Measurements from ENCODE around the gene KCNK3. TPM values are rescaled to one million over a fixed set of nuclear protein-coding genes. Genes with fewer than 3 reads are reported as not detected.

Gene KCNK3
- under 0.01 TPM in 1 of 2 replicates, not detected in the other for total RNA-seq

DNA sequence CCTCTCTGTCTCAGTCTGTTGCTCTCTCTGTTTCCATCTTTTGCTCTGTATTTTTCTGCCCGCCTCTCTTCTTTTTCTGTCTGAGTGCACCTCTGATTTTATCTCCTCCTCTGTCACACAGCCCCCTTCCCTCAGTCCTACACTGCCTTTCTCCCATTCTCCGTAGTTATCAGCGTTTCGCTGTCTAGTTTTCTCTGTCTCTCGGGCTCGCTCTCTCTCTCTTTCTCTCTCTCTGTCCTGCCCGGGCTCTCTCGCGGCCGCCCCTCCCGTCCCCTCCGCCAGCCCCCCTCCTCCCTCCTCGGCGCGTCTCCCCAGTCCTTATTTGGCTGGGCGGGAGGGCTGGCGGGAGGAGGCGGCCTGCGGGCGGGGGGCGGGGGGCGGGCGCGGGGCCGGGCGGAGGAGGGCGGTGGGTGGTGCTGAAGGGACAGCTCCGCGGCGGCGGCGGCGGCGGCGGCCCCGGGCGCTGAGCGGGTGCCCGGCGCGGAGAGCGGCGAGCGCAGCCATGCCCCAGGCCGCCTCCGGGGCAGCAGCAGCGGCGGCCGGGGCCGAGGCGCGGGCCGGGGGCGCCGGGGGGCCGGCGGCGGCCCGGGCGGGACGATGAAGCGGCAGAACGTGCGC lies at the start of gene KCNK3:
Gene KCNK3 (plus strand): TSS at position 444 of the 618 bp plus-strand sequence. CDS start 154 bp downstream, at position 598.

DNA sequence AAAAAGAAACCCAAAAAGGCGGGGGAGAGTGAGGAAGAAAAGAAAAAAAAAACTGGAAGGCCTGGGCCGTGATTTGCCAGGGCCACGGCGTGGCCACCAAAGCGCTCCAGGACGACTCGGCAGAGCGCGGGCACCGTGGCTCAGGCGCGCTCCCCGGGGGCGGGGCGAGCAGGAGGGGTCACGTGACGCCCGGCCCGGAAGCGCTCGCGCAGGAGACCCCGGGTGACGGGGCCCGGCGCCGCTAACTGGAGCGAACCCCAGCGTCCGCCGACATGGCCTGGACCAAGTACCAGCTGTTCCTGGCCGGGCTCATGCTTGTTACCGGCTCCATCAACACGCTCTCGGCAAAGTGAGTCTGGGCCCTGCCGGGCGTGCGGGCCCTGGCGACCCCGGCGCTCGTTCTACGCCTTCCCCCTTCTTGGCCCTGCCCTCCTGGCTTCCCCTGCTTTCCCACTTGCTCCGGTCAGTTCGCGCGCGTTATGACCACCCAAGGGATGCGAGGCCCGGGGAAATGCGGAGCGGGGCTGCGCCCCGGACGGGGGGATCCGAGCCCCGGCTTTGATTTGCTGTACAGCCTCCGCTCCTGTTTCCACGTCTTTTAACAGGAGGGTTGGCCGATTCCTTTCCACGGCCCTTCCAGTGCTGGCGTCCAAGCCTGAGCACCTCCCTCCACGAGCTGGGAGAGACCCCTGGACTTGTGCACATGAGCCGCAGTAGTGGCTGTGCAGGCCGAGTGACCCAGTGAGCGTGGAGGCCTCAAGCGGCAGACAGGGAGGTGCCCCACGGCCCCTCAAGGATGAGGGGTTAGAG lies 71.8 kb downstream of the KCNK3 start, which contains the start of gene SLC35F6:
Gene SLC35F6 (plus strand): TSS at position 207 of the 810 bp plus-strand sequence. CDS start 66 bp downstream, at position 273.

Small RNAs within 50 kb of the gene (small RNA-seq; reads per million reads assigned to genes)
- gene AC015977.1, result not detected

Other genes starting within 250 kb of the KCNK3 start
- gene OTOF, start 214.6 kb upstream of the KCNK3 start, total RNA-seq, result under 0.01 and 0.39 TPM in 2 replicates
- gene CIB4, start 51.4 kb upstream of the KCNK3 start, total RNA-seq, result not detected in 2 replicates
- gene SLC35F6, start 71.6 kb downstream of the KCNK3 start, total RNA-seq, result 61.0 and 69.8 TPM in 2 replicates
- gene CENPA, start 93.3 kb downstream of the KCNK3 start, total RNA-seq, result 14.7 and 16.0 TPM in 2 replicates
- gene DPYSL5, start 155.4 kb downstream of the KCNK3 start, total RNA-seq, result not detected in 2 replicates

Measured in subcutaneous preadipocyte (primary cell).